ENCODE data around the gene STRIT1.

- TF ChIP-seq CTCF (IDR thresholded peaks at IDR 0.05), result no peak
- TF ChIP-seq POLR2A (IDR thresholded peaks at IDR 0.05), result no peak
Observed at GRCh38 chr3:155270485-155271342, 22.8 kb downstream of the STRIT1 start.

All from body of pancreas (tissue), 4 donors.